ENCODE data around the gene WDR90.

WDR90 gene

GRCh38 chr16:647173-647902 is 1.8 kb upstream of the WDR90 start:
- no peak overlapping the region for H3K4me3 ChIP-seq (ENCODE audit: low read length)
- no peak for DNase-seq (ENCODE audit: low read depth)
- TF ChIP-seq, protein P1, sequence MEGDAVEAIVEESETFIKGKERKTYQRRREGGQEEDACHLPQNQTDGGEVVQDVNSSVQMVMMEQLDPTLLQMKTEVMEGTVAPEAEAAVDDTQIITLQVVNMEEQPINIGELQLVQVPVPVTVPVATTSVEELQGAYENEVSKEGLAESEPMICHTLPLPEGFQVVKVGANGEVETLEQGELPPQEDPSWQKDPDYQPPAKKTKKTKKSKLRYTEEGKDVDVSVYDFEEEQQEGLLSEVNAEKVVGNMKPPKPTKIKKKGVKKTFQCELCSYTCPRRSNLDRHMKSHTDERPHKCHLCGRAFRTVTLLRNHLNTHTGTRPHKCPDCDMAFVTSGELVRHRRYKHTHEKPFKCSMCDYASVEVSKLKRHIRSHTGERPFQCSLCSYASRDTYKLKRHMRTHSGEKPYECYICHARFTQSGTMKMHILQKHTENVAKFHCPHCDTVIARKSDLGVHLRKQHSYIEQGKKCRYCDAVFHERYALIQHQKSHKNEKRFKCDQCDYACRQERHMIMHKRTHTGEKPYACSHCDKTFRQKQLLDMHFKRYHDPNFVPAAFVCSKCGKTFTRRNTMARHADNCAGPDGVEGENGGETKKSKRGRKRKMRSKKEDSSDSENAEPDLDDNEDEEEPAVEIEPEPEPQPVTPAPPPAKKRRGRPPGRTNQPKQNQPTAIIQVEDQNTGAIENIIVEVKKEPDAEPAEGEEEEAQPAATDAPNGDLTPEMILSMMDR (IDR thresholded peaks at IDR 0.05; ENCODE audit: insufficient read depth, low read depth, low read length, missing control alignments), result no peak

DNA sequence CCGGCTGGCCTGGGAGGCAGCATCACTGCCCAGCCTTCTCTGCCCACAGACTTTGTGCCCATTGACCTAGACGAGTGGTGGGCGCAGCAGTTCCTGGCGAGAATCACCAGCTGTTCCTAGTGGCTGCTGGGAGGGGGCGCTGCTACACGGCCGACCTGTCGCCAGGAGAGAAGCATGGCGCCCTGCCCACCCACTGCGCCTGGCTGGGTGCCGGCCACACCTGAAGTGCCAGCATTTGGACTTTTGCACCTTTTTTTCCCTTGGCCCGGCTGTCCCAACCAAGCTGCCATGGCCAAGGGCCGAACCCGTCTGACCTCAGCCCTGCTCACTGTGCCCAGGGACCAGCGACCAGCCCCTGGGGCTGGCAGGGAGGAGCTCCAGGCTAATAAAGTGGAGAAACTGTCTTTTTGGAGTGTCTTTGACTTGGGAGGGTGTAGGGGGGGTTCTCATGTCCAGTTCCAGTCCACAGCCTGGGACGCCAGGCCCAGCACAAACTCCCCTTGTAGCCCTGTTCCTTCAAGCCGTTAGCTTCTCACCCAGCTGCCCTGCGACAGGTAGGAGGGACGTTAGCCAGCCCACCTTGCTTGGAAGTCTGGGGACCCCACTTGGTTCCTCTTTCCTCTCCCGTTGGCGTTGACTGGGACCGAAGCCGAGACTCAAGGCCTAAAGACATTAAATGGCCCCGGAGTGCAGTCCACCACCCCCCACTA is 939 bp upstream of the WDR90 start:
- peak; percentile 63 for DNase-seq (ENCODE audit: low read depth)
- TF ChIP-seq, protein P1 (IDR thresholded peaks at IDR 0.05; ENCODE audit: insufficient read depth, low read depth, low read length, missing control alignments), result peak; percentile 67
- H3K4me3 ChIP-seq (ENCODE audit: low read length), result peak overlapping the region; percentile 76

- DNase-seq (ENCODE audit: low read depth), result no peak
- H3K4me3 ChIP-seq (ENCODE audit: low read length), result peak overlapping the region; percentile 76
- TF ChIP-seq, protein P1 (IDR thresholded peaks at IDR 0.05; ENCODE audit: insufficient read depth, low read depth, low read length, missing control alignments), result no peak
Measured at GRCh38 chr16:649631-650030, 466 bp downstream of the WDR90 start.

DNA sequence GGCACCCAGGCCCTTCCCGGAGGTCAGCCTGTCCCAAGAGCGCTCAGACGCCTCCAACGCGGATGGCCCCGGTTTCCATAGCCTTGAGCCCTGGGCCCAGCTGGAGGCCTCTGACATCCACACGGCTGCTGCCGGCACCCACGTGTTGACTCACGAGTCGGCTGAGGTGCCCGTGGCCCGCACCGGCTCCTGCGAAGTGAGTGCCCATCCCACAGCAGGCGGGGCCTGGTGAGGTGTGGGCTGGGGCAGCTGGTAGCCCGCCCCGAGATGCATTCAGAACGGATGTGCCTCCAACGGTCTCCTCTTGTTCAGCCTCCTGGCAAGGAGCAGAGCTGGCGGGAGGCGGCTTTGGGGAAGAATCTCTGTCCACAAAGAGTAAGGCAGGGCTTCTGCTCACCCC is 2.7 kb downstream of the WDR90 start:
- TF ChIP-seq, protein P1 (IDR thresholded peaks at IDR 0.05; ENCODE audit: insufficient read depth, low read depth, low read length, missing control alignments), result no peak
- no peak for DNase-seq (ENCODE audit: low read depth)

DNA sequence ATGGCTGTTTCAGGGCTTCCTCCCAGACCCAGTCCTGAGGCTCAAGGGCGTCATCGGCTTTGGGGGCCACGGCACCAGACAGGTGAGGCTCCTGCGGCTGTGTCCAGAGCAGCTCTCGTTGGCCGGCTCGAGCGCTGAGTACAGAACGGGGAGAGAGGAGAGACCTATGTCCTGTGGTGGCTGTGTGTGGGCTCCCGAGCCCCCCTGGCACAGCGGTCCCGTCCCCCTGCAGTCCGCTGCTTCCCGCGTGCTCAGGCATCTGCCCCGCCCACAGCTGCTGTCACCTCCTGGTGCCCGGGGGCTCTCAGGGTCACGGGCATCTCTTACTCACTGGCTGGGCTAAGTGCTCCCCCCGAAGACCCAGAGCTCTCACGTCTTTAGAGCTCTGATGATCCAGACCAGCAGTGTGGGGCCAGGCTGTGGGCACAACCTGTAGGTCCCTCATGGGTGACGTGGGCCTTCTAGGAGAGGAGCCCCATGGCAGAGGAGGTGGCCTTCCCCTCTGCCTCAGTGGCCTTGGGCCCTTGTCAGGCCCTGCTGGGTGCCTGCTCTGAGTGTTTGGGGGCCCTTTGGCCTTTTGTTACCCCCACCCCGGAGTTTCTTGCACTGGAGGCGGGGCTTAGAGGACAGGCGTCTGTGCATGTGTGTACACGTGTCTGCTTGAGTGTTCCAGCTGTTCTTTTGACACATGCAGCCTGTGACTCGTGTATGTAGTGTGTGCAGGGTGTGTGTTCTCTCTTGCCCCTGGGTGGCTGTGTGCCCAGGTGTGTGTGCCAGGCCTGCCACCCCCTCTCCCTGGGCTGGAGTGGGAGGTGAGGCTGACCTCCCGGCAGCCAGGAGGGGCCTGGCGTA is 3.5 kb downstream of the WDR90 start:
- no peak overlapping the region for H3K4me3 ChIP-seq (ENCODE audit: low read length)
- TF ChIP-seq, protein P1 (IDR thresholded peaks at IDR 0.05; ENCODE audit: insufficient read depth, low read depth, low read length, missing control alignments), result no peak
- no peak for DNase-seq (ENCODE audit: low read depth)

More for the DNA sequence above, 2.7 kb downstream of the WDR90 start:
- no peak overlapping the region for H3K4me3 ChIP-seq (ENCODE audit: low read length)

- H3K4me3 ChIP-seq (ENCODE audit: low read length), result no peak overlapping the region
- no peak for DNase-seq (ENCODE audit: low read depth)
- TF ChIP-seq, protein P1 (IDR thresholded peaks at IDR 0.05; ENCODE audit: insufficient read depth, low read depth, low read length, missing control alignments), result no peak
Measured at GRCh38 chr16:654034-654433, 4.9 kb downstream of the WDR90 start.

All from epithelial cell of esophagus (primary cell).